ENCODE data around the gene PHLPP1.

DNA sequence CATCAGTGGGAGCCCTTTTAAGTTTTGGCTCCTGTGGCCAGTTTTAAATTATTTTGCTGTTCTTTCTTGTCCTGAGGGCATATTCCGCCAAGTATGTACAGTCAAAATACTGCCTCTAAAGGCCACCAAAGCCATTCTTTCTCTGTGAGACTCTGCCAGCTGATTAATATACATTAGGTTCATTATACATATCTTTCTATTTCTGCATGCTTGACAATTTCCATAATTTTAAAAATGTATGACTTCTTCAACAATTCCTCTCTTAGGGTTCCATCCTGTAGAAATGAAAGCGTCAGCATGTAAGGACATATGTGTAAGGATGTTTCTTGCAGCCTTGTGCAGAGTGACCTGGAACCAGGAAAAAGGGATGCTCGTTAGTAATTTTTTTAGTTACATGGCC lies 291.9 kb downstream of the PHLPP1 start:
- TF ChIP-seq, protein P1, sequence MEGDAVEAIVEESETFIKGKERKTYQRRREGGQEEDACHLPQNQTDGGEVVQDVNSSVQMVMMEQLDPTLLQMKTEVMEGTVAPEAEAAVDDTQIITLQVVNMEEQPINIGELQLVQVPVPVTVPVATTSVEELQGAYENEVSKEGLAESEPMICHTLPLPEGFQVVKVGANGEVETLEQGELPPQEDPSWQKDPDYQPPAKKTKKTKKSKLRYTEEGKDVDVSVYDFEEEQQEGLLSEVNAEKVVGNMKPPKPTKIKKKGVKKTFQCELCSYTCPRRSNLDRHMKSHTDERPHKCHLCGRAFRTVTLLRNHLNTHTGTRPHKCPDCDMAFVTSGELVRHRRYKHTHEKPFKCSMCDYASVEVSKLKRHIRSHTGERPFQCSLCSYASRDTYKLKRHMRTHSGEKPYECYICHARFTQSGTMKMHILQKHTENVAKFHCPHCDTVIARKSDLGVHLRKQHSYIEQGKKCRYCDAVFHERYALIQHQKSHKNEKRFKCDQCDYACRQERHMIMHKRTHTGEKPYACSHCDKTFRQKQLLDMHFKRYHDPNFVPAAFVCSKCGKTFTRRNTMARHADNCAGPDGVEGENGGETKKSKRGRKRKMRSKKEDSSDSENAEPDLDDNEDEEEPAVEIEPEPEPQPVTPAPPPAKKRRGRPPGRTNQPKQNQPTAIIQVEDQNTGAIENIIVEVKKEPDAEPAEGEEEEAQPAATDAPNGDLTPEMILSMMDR (IDR thresholded peaks at IDR 0.05), result no peak
- TF ChIP-seq EP300 (IDR thresholded peaks at IDR 0.05) (no peak), POLR2AphosphoS5 (IDR thresholded peaks at IDR 0.05) (no peak)

All from suprapubic skin (tissue), 4 donors.